NCI-H226 (cell line): Measurements from ENCODE around the gene IPO11.
"Not testable (repeated sequence)": the region's sequence is repeated elsewhere in the genome, so short reads cannot be mapped to it uniquely, and the experiment has no call there.

Experiments
- DNase-seq: peaks from one replicate; pipeline ENCODE4 v3.0.0-alpha.2; 2015

The IPO11 gene

GRCh38 chr5:62652225-62652624 is 239.7 kb downstream of the IPO11 start:
- no peak for DNase-seq

GRCh38 chr5:62653001-62653863 is 240.7 kb downstream of the IPO11 start:
- DNase-seq, result peak; percentile 17

GRCh38 chr5:62653864-62654575 is 241.5 kb downstream of the IPO11 start:
- no peak for DNase-seq

GRCh38 chr5:62657772-62658171 is 245.2 kb downstream of the IPO11 start:
- not testable (repeated sequence) for DNase-seq

- no peak for DNase-seq
These were observed 248.6 kb downstream of the IPO11 start for GRCh38 chr5:62661126-62661525.

GRCh38 chr5:62662521-62662920 is 250.0 kb downstream of the IPO11 start:
- DNase-seq, result no peak

GRCh38 chr5:62671479-62671878 is 258.9 kb downstream of the IPO11 start:
- no peak for DNase-seq

GRCh38 chr5:62676596-62676995 is 264.0 kb downstream of the IPO11 start:
- DNase-seq, result not testable (repeated sequence)
